Middle frontal gyrus (tissue), 1 donor: Measurements from ENCODE around the gene RTL1.

Experiments used
- DNase-seq: peaks from one replicate; pipeline ENCODE4 v3.0.0-alpha.2; 2015; ENCODE audit warnings: low spot score; ENCODE audit errors: extremely low spot score

The RTL1 gene

GRCh38 chr14:100903672-100904185 is at the start of gene RTL1:
TSS of gene RTL1 (minus strand) at chr14:100903722. CDS start at chr14:100884788, 18,934 bp downstream.
- DNase-seq = no peak

GRCh38 chr14:100950024-100950423 is 46.5 kb upstream of the RTL1 start:
- no peak for DNase-seq

GRCh38 chr14:100944052-100944451 is 40.5 kb upstream of the RTL1 start:
- no peak for DNase-seq

GRCh38 chr14:100930270-100930669 is 26.7 kb upstream of the RTL1 start:
- DNase-seq = no peak

GRCh38 chr14:100915560-100915959 is 12.0 kb upstream of the RTL1 start:
- no peak for DNase-seq

GRCh38 chr14:100914597-100915021 is 11.1 kb upstream of the RTL1 start:
- no peak for DNase-seq

- DNase-seq = no peak
Observed at GRCh38 chr14:100911665-100912316, 8.3 kb upstream of the RTL1 start.

- no peak for DNase-seq
Observed at GRCh38 chr14:100910888-100911664, 7.6 kb upstream of the RTL1 start.

- no peak for DNase-seq
Observed at GRCh38 chr14:100909439-100909838, 5.9 kb upstream of the RTL1 start.

- no peak for DNase-seq
Observed at GRCh38 chr14:100907240-100907639, 3.7 kb upstream of the RTL1 start.

- no peak for DNase-seq
Observed at GRCh38 chr14:100906420-100906819, 2.9 kb upstream of the RTL1 start.

GRCh38 chr14:100905166-100905565 is 1.6 kb upstream of the RTL1 start:
- no peak for DNase-seq

- DNase-seq = no peak
Observed at GRCh38 chr14:100904307-100905087, 975 bp upstream of the RTL1 start.

GRCh38 chr14:100903134-100903468 is 421 bp downstream of the RTL1 start:
- DNase-seq = no peak

- DNase-seq = no peak
Observed at GRCh38 chr14:100902295-100903133, 1.0 kb downstream of the RTL1 start.

- no peak for DNase-seq
Observed at GRCh38 chr14:100901391-100902183, 1.9 kb downstream of the RTL1 start.

- DNase-seq = no peak
Observed at GRCh38 chr14:100900837-100901390, 2.6 kb downstream of the RTL1 start.

GRCh38 chr14:100899884-100900771 is 3.4 kb downstream of the RTL1 start:
- no peak for DNase-seq
